Activated naive CD8-positive, alpha-beta T cell (primary cell): ENCODE results near the gene CHRM4.

Experiments
- H3K27ac Mint-ChIP-seq: one replicate; pipeline ENCODE4 v1.8.0; 2021; ENCODE audit warnings: mixed read lengths
- H3K27me3 Mint-ChIP-seq: one replicate; pipeline ENCODE4 v1.8.0; 2021; ENCODE audit warnings: mixed read lengths
- H3K36me3 Mint-ChIP-seq: one replicate; pipeline ENCODE4 v1.8.0; 2021; ENCODE audit warnings: mixed read lengths
- H3K4me1 Mint-ChIP-seq: one replicate; pipeline ENCODE4 v1.8.0; 2021; ENCODE audit warnings: low read depth, mixed read lengths
- H3K4me3 Mint-ChIP-seq: one replicate; pipeline ENCODE4 v1.8.0; 2021; ENCODE audit warnings: mild to moderate bottlenecking, mixed read lengths
- H3K9me3 Mint-ChIP-seq: one replicate; pipeline ENCODE4 v1.8.0; 2021; ENCODE audit warnings: low read depth, mixed read lengths

Gene CHRM4

GRCh38 chr11:46359953-46360352, 31.6 kb downstream of the CHRM4 start:
- H3K27me3 Mint-ChIP-seq: no peaks in the 10 kb centered on the region
- H3K36me3 Mint-ChIP-seq: peaks cover 3% of the 10 kb centered on the region
- H3K4me3 Mint-ChIP-seq: no peak overlapping the region
- H3K9me3 Mint-ChIP-seq: no peaks in the 10 kb centered on the region
- peaks cover 69% of the 10 kb centered on the region for H3K4me1 Mint-ChIP-seq
- H3K27ac Mint-ChIP-seq: no peak overlapping the region

GRCh38 chr11:46357483-46357936, 34.1 kb downstream of the CHRM4 start:
- Mint-ChIP-seq H3K4me1 (peaks cover 78% of the 10 kb centered on the region), H3K9me3 (no peaks in the 10 kb centered on the region), H3K27me3 (no peaks in the 10 kb centered on the region), H3K27ac (peak overlapping the region; percentile 90), H3K4me3 (no peak overlapping the region), H3K36me3 (peaks cover 3% of the 10 kb centered on the region)

GRCh38 chr11:46356924-46357482, 34.6 kb downstream of the CHRM4 start:
- H3K27ac Mint-ChIP-seq: peak overlapping the region; percentile 80
- H3K36me3 Mint-ChIP-seq: peaks cover 3% of the 10 kb centered on the region
- no peaks in the 10 kb centered on the region for H3K27me3 Mint-ChIP-seq
- peaks cover 77% of the 10 kb centered on the region for H3K4me1 Mint-ChIP-seq
- peak overlapping the region; percentile 20 for H3K4me3 Mint-ChIP-seq
- H3K9me3 Mint-ChIP-seq: no peaks in the 10 kb centered on the region

DNA sequence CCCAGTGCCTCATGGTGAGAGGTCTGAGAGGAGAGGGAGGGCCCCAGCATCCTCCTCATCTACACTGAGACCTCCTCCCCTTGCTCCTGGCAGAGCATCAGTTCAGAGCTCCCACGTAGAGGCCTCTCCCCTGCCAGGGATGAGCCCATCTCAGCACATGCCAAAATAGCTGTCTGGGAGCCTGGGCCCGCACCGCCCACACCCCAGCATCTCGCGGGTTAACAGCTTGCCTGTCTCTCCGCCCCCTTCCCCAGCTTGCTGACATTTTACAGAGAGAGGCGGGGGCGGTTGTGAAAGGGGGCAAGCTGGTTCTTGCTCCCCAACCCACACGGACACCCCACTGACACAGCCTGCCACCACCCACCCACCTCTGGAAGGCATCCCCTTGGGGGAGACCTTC, 37.9 kb downstream of the CHRM4 start:
- no peaks in the 10 kb centered on the region for H3K9me3 Mint-ChIP-seq
- H3K27ac Mint-ChIP-seq: peak overlapping the region; percentile 91
- H3K4me1 Mint-ChIP-seq: peaks cover 86% of the 10 kb centered on the region
- H3K4me3 Mint-ChIP-seq: peak overlapping the region; percentile 82
- H3K27me3 Mint-ChIP-seq: no peaks in the 10 kb centered on the region
- H3K36me3 Mint-ChIP-seq: peaks cover 3% of the 10 kb centered on the region

- no peaks in the 10 kb centered on the region for H3K9me3 Mint-ChIP-seq
- peaks cover 3% of the 10 kb centered on the region for H3K36me3 Mint-ChIP-seq
- no peaks in the 10 kb centered on the region for H3K27me3 Mint-ChIP-seq
- peaks cover 76% of the 10 kb centered on the region for H3K4me1 Mint-ChIP-seq
- peak overlapping the region; percentile 91 for H3K27ac Mint-ChIP-seq
- H3K4me3 Mint-ChIP-seq: peak overlapping the region; percentile 82
Observed at GRCh38 chr11:46352063-46352841, 39.3 kb downstream of the CHRM4 start.

GRCh38 chr11:46351606-46352005, 40.0 kb downstream of the CHRM4 start:
- Mint-ChIP-seq H3K9me3 (no peaks in the 10 kb centered on the region), H3K27me3 (no peaks in the 10 kb centered on the region), H3K27ac (peak overlapping the region; percentile 84), H3K4me3 (peak overlapping the region; percentile 82), H3K36me3 (peaks cover 3% of the 10 kb centered on the region), H3K4me1 (peaks cover 74% of the 10 kb centered on the region)

DNA sequence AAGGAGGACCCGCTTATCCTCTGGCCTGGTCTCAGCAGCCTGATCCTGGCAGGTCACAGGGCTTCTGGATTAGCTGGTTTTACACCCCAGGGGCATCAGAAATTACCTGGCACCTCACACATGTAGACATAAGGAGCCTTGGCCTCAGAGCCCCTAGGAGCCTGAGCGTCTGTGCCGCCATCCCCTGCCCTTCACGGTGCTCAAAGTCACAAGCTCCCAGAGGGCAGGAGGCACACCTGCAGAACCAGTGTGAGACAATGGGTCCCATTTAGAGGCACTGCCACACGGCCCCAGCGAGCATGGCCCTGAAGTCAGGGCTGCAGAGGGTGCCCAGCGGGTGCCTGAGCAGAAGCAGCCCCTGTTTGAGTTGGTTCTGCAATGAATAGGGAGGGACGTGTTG, 40.4 kb downstream of the CHRM4 start:
- H3K27me3 Mint-ChIP-seq: no peaks in the 10 kb centered on the region
- H3K4me3 Mint-ChIP-seq: peak overlapping the region; percentile 82
- peaks cover 74% of the 10 kb centered on the region for H3K4me1 Mint-ChIP-seq
- peak overlapping the region; percentile 84 for H3K27ac Mint-ChIP-seq
- H3K36me3 Mint-ChIP-seq: peaks cover under 1% of the 10 kb centered on the region
- no peaks in the 10 kb centered on the region for H3K9me3 Mint-ChIP-seq

DNA sequence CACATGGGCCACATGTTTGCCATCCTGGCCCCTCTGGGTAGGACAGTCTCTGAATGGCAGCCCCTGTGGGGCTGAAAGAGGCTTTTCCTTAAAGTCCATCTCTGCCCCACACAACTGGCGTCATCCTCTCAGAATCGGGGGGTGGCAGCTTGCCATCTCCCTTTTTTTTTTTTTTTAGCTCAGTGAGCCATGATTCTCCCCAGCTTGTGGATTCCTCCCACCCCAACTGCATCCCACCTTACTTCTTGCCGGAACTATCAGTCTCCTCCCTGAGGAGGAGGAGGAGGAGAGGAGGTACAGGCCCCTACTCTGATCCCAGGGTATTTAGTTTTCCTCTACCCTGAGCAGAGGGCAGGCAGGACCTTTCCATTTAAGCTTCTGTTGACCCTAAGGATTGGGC, 40.9 kb downstream of the CHRM4 start:
- Mint-ChIP-seq H3K4me1 (peaks cover 74% of the 10 kb centered on the region), H3K27me3 (no peaks in the 10 kb centered on the region), H3K4me3 (peak overlapping the region; percentile 38), H3K36me3 (no peaks in the 10 kb centered on the region), H3K9me3 (no peaks in the 10 kb centered on the region), H3K27ac (peak overlapping the region; percentile 84)

DNA sequence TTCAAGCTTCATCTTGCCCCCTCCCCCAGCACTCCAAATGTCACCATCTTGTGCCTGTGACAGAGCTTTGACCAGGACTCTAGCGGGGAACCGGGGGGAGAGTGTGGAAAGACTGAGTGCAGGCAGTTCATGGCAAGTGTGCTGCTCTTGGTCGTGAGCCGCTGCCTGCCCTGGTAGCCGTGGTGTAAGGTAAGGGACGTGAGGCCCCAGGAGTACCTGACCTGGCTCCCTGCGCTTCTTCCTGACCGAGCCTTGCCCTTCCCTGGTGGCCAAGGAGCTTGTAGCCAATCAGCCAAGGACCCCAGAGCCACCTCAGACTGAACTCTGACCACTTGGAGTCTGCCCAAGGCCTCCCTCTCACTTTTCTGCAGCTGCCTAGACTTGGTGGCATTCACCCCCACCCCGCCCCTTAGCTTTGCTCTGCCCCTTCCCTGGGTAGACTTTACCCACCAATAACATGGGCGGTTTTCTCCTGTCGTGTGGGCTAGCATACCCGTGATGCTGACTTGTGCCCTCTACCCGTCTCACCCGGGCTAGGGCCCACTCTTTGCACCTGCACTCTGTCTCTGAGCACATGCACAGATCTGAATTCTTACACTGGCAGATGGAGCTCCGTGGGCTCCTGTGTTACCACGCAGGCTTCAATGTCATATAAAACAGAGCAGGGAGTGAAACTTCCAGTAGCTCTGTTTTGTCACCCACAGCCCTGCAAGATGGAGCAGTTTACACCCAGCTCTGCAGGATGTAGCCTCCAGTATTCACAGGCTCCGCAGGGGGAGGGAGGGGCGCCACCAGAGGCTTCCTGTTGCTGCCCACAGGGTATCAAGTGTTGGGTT, 42.8 kb downstream of the CHRM4 start:
- Mint-ChIP-seq H3K27me3 (no peaks in the 10 kb centered on the region), H3K4me1 (peaks cover 77% of the 10 kb centered on the region), H3K36me3 (no peaks in the 10 kb centered on the region), H3K4me3 (peak overlapping the region; percentile 94), H3K9me3 (no peaks in the 10 kb centered on the region), H3K27ac (peak overlapping the region; percentile 96)

GRCh38 chr11:46347637-46348311, 43.8 kb downstream of the CHRM4 start:
- Mint-ChIP-seq H3K27ac (peak overlapping the region; percentile 96), H3K4me1 (peaks cover 77% of the 10 kb centered on the region), H3K9me3 (no peaks in the 10 kb centered on the region), H3K4me3 (peak overlapping the region; percentile 94), H3K27me3 (no peaks in the 10 kb centered on the region), H3K36me3 (no peaks in the 10 kb centered on the region)

GRCh38 chr11:46346886-46347636, 44.5 kb downstream of the CHRM4 start, which contains the start of gene DGKZ:
Gene DGKZ, plus strand, starts transcription at chr11:46347463. Its CDS starts 197 bp downstream, at chr11:46347660.
- Mint-ChIP-seq H3K36me3 (no peaks in the 10 kb centered on the region), H3K27ac (peak within 1 kb of the TSS; percentile 96), H3K27me3 (no peaks in the 10 kb centered on the region), H3K4me3 (peak within 1 kb of the TSS; percentile 94), H3K9me3 (no peaks in the 10 kb centered on the region), H3K4me1 (peaks cover 78% of the 10 kb centered on the region)

- H3K9me3 Mint-ChIP-seq: no peaks in the 10 kb centered on the region
Observed at GRCh38 chr11:46345881-46346484, 45.6 kb downstream of the CHRM4 start.

DNA sequence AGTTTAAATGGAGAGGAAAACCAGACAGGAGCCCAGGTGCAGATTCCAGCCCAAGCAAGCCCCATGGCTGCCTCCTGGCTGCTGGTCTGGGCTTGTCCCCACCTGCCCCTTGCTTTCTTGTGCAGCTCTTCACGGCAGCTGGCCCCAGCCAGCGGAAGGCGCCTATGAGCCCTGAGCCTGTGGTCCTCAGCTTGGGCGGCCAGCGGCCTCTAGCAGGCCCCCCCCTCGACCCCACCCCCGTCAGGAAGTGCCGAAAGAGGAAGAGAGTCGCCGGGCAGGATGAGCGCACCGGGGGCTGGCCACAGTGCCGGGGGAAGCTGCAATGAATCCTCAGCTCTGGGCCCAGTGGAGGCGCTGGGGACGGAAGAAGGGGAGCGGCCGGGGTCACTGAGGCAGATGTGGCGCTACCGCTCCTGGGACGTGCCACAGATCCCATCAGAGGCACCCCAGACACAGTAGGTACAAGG, 46.4 kb downstream of the CHRM4 start:
- peak overlapping the region; percentile 88 for H3K4me3 Mint-ChIP-seq
- no peaks in the 10 kb centered on the region for H3K36me3 Mint-ChIP-seq
- H3K27ac Mint-ChIP-seq: peak overlapping the region; percentile 52
- peaks cover 77% of the 10 kb centered on the region for H3K4me1 Mint-ChIP-seq
- no peaks in the 10 kb centered on the region for H3K9me3 Mint-ChIP-seq
- H3K27me3 Mint-ChIP-seq: no peaks in the 10 kb centered on the region

More at GRCh38 chr11:46345881-46346484, 45.6 kb downstream of the CHRM4 start:
- H3K4me1 Mint-ChIP-seq: peaks cover 78% of the 10 kb centered on the region
- H3K4me3 Mint-ChIP-seq: peak overlapping the region; percentile 88
- H3K27me3 Mint-ChIP-seq: no peaks in the 10 kb centered on the region
- H3K36me3 Mint-ChIP-seq: no peaks in the 10 kb centered on the region
- peak overlapping the region; percentile 89 for H3K27ac Mint-ChIP-seq
